K562 (cell line): ENCODE results near the gene MYO7A. TPM values are rescaled to one million over a fixed set of nuclear protein-coding genes. Genes with fewer than 3 reads are reported as not detected.

ENCODE experiments used
- ATAC-seq: fragments of 200-7000 bp; cut with Tn5 transposase; 3 replicates; pipeline ENCODE4 v1.9.1; 2020; ENCODE audit warnings: moderate library complexity
- BruUV-seq: library from RNA; stranded (reverse); fragments of 400-500 nt; replicated peaks from 2 replicates; lab custom pipeline; 2021; lab: Mats Ljungman, UMichigan
- CTCF ChIA-PET: fragments of 300-600 bp; formaldehyde crosslinking; extraction: SDS; loops from one replicate; lab custom pipeline; 2021; ENCODE audit warnings: low intra/inter-chr PET ratio; lab: Yijun Ruan, JAX
- POLR2A ChIA-PET: fragments of 300-600, 350-650 bp; sonication (Branson Sonifier 250); formaldehyde crosslinking; extraction: SDS; loops from one replicate; lab custom pipeline; 2021; ENCODE audit warnings: antibody characterized with exemption, inconsistent platforms; lab: Yijun Ruan, JAX
- DNase-seq, 4 experiments: peaks; one replicate each; pipeline versions ENCODE4 v3.0.0 to v3.0.0-alpha.2; 2011 to 2018; ENCODE audit warnings: low spot score in 3 of 4, mixed read lengths in 3 of 4; ENCODE audit errors: extremely low read depth in 1 of 4
- FAIRE-seq: peaks from 2 replicates; lab custom pipeline; 2011; peaks lifted over from hg19 to GRCh38; lab: Jason Lieb, UNC
- H2AFZ ChIP-seq: 2 replicates; pipeline ENCODE4 v1.6.0; 2011; ENCODE audit warnings: low read depth, low read length, control low read depth, inconsistent platforms
- H3K27ac ChIP-seq: fragments of 200-600 bp; 3 replicates; pipeline ENCODE4 v1.8.0; 2011; ENCODE audit warnings: low read depth, mild to moderate bottlenecking, control low read depth, inconsistent platforms, low read length, moderate library complexity, mixed read lengths; ENCODE audit errors: extremely low read depth
- H3K27me3 ChIP-seq, 2 experiments: fragments of 300-600 bp in 1 of 2; 2 replicates in 1 of 2; 3 replicates in 1 of 2; pipeline versions ENCODE4 v1.6.0 to v1.8.0; 2011; ENCODE audit warnings: inconsistent platforms in 2 of 2, low read length in 2 of 2, mild to moderate bottlenecking in 1 of 2, mixed read lengths in 1 of 2, moderate library complexity in 1 of 2; ENCODE audit not compliant: control insufficient read depth in 2 of 2, insufficient read depth in 2 of 2
- H3K36me3 ChIP-seq: fragments of 300-600 bp; 3 replicates; pipeline ENCODE4 v1.8.0; 2011; ENCODE audit warnings: mild to moderate bottlenecking, low read length, inconsistent platforms; ENCODE audit not compliant: control insufficient read depth, insufficient read depth
- H3K4me1 ChIP-seq, 2 experiments: fragments of 200-600 bp in 1 of 2; replicated peaks in 1 of 2; 2 replicates in 1 of 2; 3 replicates in 1 of 2; pipeline versions ENCODE4 v1.5.1 to v1.8.0; 2011; ENCODE audit warnings: inconsistent platforms in 2 of 2, low read length in 2 of 2, mild to moderate bottlenecking in 1 of 2, mixed read lengths in 1 of 2, moderate library complexity in 1 of 2; ENCODE audit not compliant: control insufficient read depth in 2 of 2, insufficient read depth in 2 of 2
- H3K4me2 ChIP-seq: 2 replicates; pipeline ENCODE4 v1.6.1; 2011; ENCODE audit warnings: low read length, control low read depth, inconsistent platforms, mixed read lengths; ENCODE audit not compliant: insufficient read depth
- H3K4me3 ChIP-seq: fragments of 200-600 bp; sonication (generic), shearing (Covaris generic); 2 replicates; pipeline ENCODE4 v1.5.1; 2016; ENCODE audit warnings: control low read depth, inconsistent platforms
- H3K79me2 ChIP-seq: fragments of 200-600 bp; 3 replicates; pipeline ENCODE4 v1.8.0; 2011; ENCODE audit warnings: low read length, inconsistent platforms; ENCODE audit not compliant: control insufficient read depth, insufficient read depth
- H3K9ac ChIP-seq, 2 experiments: 2 replicates each; pipeline versions ENCODE4 v1.6.0 to v1.6.1; 2011; ENCODE audit warnings: low read depth in 2 of 2, low read length in 2 of 2, control low read depth in 1 of 2, inconsistent platforms in 1 of 2, mild to moderate bottlenecking in 1 of 2, mixed read lengths in 1 of 2; ENCODE audit not compliant: insufficient read depth in 1 of 2
- H3K9me1 ChIP-seq: one replicate; pipeline ENCODE4 v1.6.0; 2011; ENCODE audit warnings: inconsistent platforms, mild to moderate bottlenecking, low read length, moderate library complexity; ENCODE audit not compliant: control insufficient read depth, insufficient read depth
- H3K9me3 ChIP-seq: replicated peaks from 2 replicates; pipeline ENCODE4 v1.5.1; 2011; ENCODE audit warnings: low read depth, low read length, inconsistent platforms; ENCODE audit not compliant: control insufficient read depth, insufficient read depth
- H4K20me1 ChIP-seq: replicated peaks from 2 replicates; pipeline ENCODE4 v1.6.1; 2011; ENCODE audit warnings: low read length, inconsistent platforms, mixed read lengths; ENCODE audit not compliant: control insufficient read depth, insufficient read depth
- ARID3A ChIP-seq: IDR thresholded peaks from 2 replicates; pipeline ENCODE4 v1.6.1; 2012; ENCODE audit warnings: low read depth, low read length, improper control_type of control experiment, borderline replicate concordance
- MCM5 ChIP-seq: fragments of 450-650 bp; IDR thresholded peaks from 2 replicates; pipeline ENCODE4 v1.6.1; 2016; ENCODE audit warnings: low read depth
- SAFB2 ChIP-seq: fragments of 200-400 bp; formaldehyde crosslinking; IDR thresholded peaks from 2 replicates; pipeline ENCODE4 v1.6.1; 2018; ENCODE audit warnings: borderline replicate concordance, low read length, low read depth, moderate library complexity; ENCODE audit not compliant: severe bottlenecking
- ZNF785 ChIP-seq: fragments of 250-450 bp; sonication (Bioruptor Pico); IDR thresholded peaks from 2 replicates; pipeline ENCODE4 v1.4.0; 2020; ENCODE audit warnings: mild to moderate bottlenecking
- WGBS: fragments of 100-300 bp; shearing (Covaris generic); methylation state at CpG from one replicate; pipeline ENCODE4 v1.1.6; 2016; ENCODE audit warnings: low coverage, mixed read lengths; ENCODE audit not compliant: insufficient coverage; ENCODE audit errors: missing lambda C conversion rate; 5-methylcytosine and 5-hydroxymethylcytosine counted together
- in situ Hi-C: fragments of 300-500 bp; cut with MboI; formaldehyde crosslinking; loops from 4 replicates; pipeline ENCODE4 v1.15.0; 2018; ENCODE audit warnings: inconsistent platforms, mixed read lengths
- intact Hi-C: fragments of 100-400 bp; cut with micrococcal nuclease; formaldehyde crosslinking; loops from 2 replicates; pipeline ENCODE4 v1.14.2; 2022
- polyA plus RNA-seq, 8 experiments: library from polyadenylated mRNA; depleted of rRNA in 4 of 8; stranded (reverse) in 5 of 8; unstranded in 3 of 8; fragments of >200 nt; fragmentation: Nextera tagmentation in 2 of 8; fragmentation: Illumina TruSeq in 1 of 8; extraction: Ambion mirVana in 2 of 8; extraction: Trizol in 1 of 8; gene quantifications; 2 replicates each; pipeline versions ENCODE4 v1.2.1 to v1.2.3, GENCODE V29; 2011 to 2014; ENCODE audit warnings: inconsistent platforms in 1 of 8, missing spikeins in 1 of 8
- total RNA-seq, 7 experiments: library from RNA; depleted of rRNA in 6 of 7; stranded (reverse); fragments of >200 nt in 6 of 7; fragmentation: Illumina TruSeq in 2 of 7; extraction: Trizol in 2 of 7; gene quantifications; 2 replicates each; pipeline versions ENCODE4 v1.2.1 to v1.2.3, GENCODE V29; 2011 to 2021; ENCODE audit warnings: low replicate concordance in 1 of 7
- TF ChIP-seq, protein P1 (sequence below), 2 experiments: fragments of 250-450 bp in 1 of 2; fragments of 450-650 bp in 1 of 2; sonication (Bioruptor Pico) in 1 of 2; IDR thresholded peaks; 2 replicates each; pipeline versions ENCODE4 v1.6.1 to v1.8.0; 2016 to 2021; ENCODE audit warnings: mild to moderate bottlenecking in 2 of 2, moderate library complexity in 2 of 2, missing compliant biosample characterization in 1 of 2, missing genetic modification characterization in 1 of 2

The MYO7A gene
- total and polyA plus RNA-seq, 9 of the 15 experiments (the other 6 are each of a cell fraction or from before 2014, with no cell fraction given), result 0.01 to 0.11 (median 0.07) TPM; not detected in 1

DNA sequence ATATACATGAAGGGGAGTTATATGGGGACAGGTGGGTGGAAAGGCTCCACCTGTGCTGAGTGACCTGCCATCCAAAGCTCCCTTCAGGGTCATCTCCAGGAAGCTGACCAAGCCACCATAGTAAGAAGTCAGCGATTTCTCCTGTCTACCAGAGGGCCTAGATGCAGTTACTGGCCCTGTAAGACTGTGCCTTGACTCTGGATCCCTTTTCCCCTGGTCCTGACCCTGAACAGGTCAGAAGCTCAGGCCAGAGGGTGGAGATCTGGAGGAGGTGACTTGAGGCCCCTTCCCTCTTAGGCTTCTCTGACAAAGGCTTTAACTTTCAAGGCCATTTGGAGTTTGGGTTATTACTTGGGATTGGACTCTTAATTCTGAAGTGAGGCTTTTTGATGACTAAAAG is 103.8 kb downstream of the MYO7A start:
- WGBS, result 0% methylated on average over 1 of the region's 1 CpG

More for the DNA sequence above, 103.8 kb downstream of the MYO7A start:
- Histone ChIP-seq H4K20me1 (no peaks in the 10 kb centered on the region; the same call in 1 of the 2 replicates), H3K4me2 (no peak overlapping the region), H3K36me3 (no peaks in the 10 kb centered on the region), H3K27me3 (peaks cover 0 to 9% of the 10 kb centered on the region in 2 experiments; a peak in 1 of 5 replicates), H3K4me1 (no peaks in the 10 kb centered on the region), H3K79me2 (no peaks in the 10 kb centered on the region), H3K9me3 (no peaks in the 10 kb centered on the region), H3K4me3 (no peak overlapping the region), H3K27ac (no peak overlapping the region), H3K9me1 (no peaks in the 10 kb centered on the region), H3K9ac (no peak overlapping the region; a peak in 1 of 4 replicates), H2AFZ (no peak overlapping the region)
- DNase-seq, result no peak
- FAIRE-seq, result no peak
- ChIA-PET POLR2A (interaction anchor here (0.8 kb wide), 1 partner anchor 11 kb away, joined by 5 read pairs; no protein-coding TSS in a partner anchor), CTCF (interaction anchor here (0.6 kb wide), 1 partner anchor 392 kb away, joined by 3 read pairs; no protein-coding TSS in a partner anchor)
- intact Hi-C loops, result no loop called here
- BruUV-seq, result no TSS peak
- ATAC-seq, result no peak
- in situ Hi-C loops, result no loop called here
- no peak for TF ChIP-seq ARID3A
- no peak for TF ChIP-seq ZNF785 (CRISPR knock-in tag)
- no peak for TF ChIP-seq SAFB2
- TF ChIP-seq MCM5, result no peak
- TF ChIP-seq, protein P1, sequence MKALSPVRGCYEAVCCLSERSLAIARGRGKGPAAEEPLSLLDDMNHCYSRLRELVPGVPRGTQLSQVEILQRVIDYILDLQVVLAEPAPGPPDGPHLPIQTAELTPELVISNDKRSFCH (CRISPR knock-in tag; IDR thresholded peaks at IDR 0.05), result no peak
- TF ChIP-seq, protein P1 (tag; IDR thresholded peaks at IDR 0.05), result no peak
